Mesenchymal stem cell (in vitro differentiated cells and primary cell): ENCODE results near the gene TPSG1.
"Not testable (repeated sequence)": the region's sequence is repeated elsewhere in the genome, so short reads cannot be mapped to it uniquely, and the experiment has no call there.

Experiments
- DNase-seq: peaks from one replicate; pipeline ENCODE4 v3.0.0-alpha.2; 2013
- H2AFZ ChIP-seq: one replicate; pipeline ENCODE4 v1.6.1; 2013; ENCODE audit warnings: low read depth, mild to moderate bottlenecking, control low read depth, inconsistent platforms, low read length, moderate library complexity
- H2AK5ac ChIP-seq: 2 replicates; pipeline ENCODE4 v1.6.1; 2013; ENCODE audit warnings: low read length, moderate library complexity, mild to moderate bottlenecking, inconsistent platforms; ENCODE audit not compliant: severe bottlenecking
- H2BK120ac ChIP-seq: one replicate; pipeline ENCODE4 v1.6.1; 2013; ENCODE audit warnings: low read depth, mild to moderate bottlenecking, inconsistent platforms, low read length, moderate library complexity
- H2BK12ac ChIP-seq, 2 experiments: one replicate each; pipeline ENCODE4 v1.6.1; 2013; ENCODE audit warnings: inconsistent platforms in 2 of 2, low read length in 2 of 2, mild to moderate bottlenecking in 2 of 2, moderate library complexity in 2 of 2, control low read depth in 1 of 2
- H2BK15ac ChIP-seq: one replicate; pipeline ENCODE4 v1.6.1; 2013; ENCODE audit warnings: mild to moderate bottlenecking, low read depth, inconsistent platforms; ENCODE audit not compliant: poor library complexity, severe bottlenecking
- H2BK5ac ChIP-seq: 2 replicates; pipeline ENCODE4 v1.6.1; 2013; ENCODE audit warnings: low read depth, mild to moderate bottlenecking, low read length, control low read depth, inconsistent platforms; ENCODE audit not compliant: poor library complexity, severe bottlenecking
- H3K14ac ChIP-seq, 2 experiments: one replicate each; pipeline ENCODE4 v1.6.1; 2013; ENCODE audit warnings: inconsistent platforms in 2 of 2, low read length in 2 of 2, control low read depth in 1 of 2, mild to moderate bottlenecking in 1 of 2, moderate library complexity in 1 of 2
- H3K18ac ChIP-seq, 2 experiments: one replicate each; pipeline ENCODE4 v1.6.1; 2013; ENCODE audit warnings: inconsistent platforms in 2 of 2, low read length in 2 of 2, control low read depth in 1 of 2, low read depth in 1 of 2, mild to moderate bottlenecking in 1 of 2
- H3K23ac ChIP-seq, 2 experiments: one replicate each; pipeline ENCODE4 v1.6.1; 2013; ENCODE audit warnings: inconsistent platforms in 2 of 2, low read length in 2 of 2, mild to moderate bottlenecking in 2 of 2, moderate library complexity in 2 of 2, control low read depth in 1 of 2
- H3K27ac ChIP-seq: 2 replicates; pipeline ENCODE4 v1.5.1; 2013; ENCODE audit warnings: mild to moderate bottlenecking, moderate library complexity, low read length, control low read depth, inconsistent platforms; ENCODE audit not compliant: poor library complexity, severe bottlenecking
- H3K27me3 ChIP-seq, 2 experiments: 2 replicates each; pipeline versions ENCODE4 v1.6.1 to v1.7.0; 2013; ENCODE audit warnings: low read length in 2 of 2, mild to moderate bottlenecking in 2 of 2, moderate library complexity in 2 of 2, control low read depth in 1 of 2, inconsistent platforms in 1 of 2; ENCODE audit not compliant: control insufficient read depth in 1 of 2, insufficient read depth in 1 of 2
- H3K36me3 ChIP-seq, 2 experiments: 2 replicates each; pipeline versions ENCODE4 v1.6.1 to v1.7.0; 2013; ENCODE audit warnings: low read length in 2 of 2, control low read depth in 1 of 2, inconsistent platforms in 1 of 2, low read depth in 1 of 2, mild to moderate bottlenecking in 1 of 2; ENCODE audit not compliant: insufficient read depth in 2 of 2, control insufficient read depth in 1 of 2
- H3K4ac ChIP-seq, 2 experiments: one replicate each; pipeline ENCODE4 v1.6.1; 2013; ENCODE audit warnings: inconsistent platforms in 2 of 2, low read length in 2 of 2, mild to moderate bottlenecking in 2 of 2, moderate library complexity in 2 of 2, control low read depth in 1 of 2, low read depth in 1 of 2
- H3K4me1 ChIP-seq: 2 replicates; pipeline ENCODE4 v1.6.1; 2013; ENCODE audit warnings: low read depth, low read length, control low read depth; ENCODE audit not compliant: control insufficient read depth, insufficient read depth
- H3K4me2 ChIP-seq: 2 replicates; pipeline ENCODE4 v1.6.1; 2013; ENCODE audit warnings: low read length, mild to moderate bottlenecking, inconsistent platforms; ENCODE audit not compliant: poor library complexity, severe bottlenecking
- H3K4me3 ChIP-seq, 2 experiments: 2 replicates each; pipeline versions ENCODE4 v1.5.1 to v1.7.0; 2013; ENCODE audit warnings: low read length in 2 of 2, mild to moderate bottlenecking in 2 of 2, control low read depth in 1 of 2, low read depth in 1 of 2; ENCODE audit not compliant: insufficient read depth in 1 of 2
- H3K79me1 ChIP-seq: replicated peaks from 2 replicates; pipeline ENCODE4 v1.6.1; 2013; ENCODE audit warnings: mild to moderate bottlenecking, control low read depth, low read length, inconsistent platforms; ENCODE audit not compliant: poor library complexity, severe bottlenecking
- H3K9ac ChIP-seq: 2 replicates; pipeline ENCODE4 v1.7.0; 2013; ENCODE audit warnings: mild to moderate bottlenecking, low read length, moderate library complexity
- H3K9me3 ChIP-seq: 2 replicates; pipeline ENCODE4 v1.7.0; 2013; ENCODE audit warnings: mild to moderate bottlenecking, low read length; ENCODE audit not compliant: control insufficient read depth
- H4K8ac ChIP-seq: one replicate; pipeline ENCODE4 v1.6.1; 2013; ENCODE audit warnings: inconsistent platforms, mild to moderate bottlenecking, low read length, moderate library complexity
- H4K91ac ChIP-seq: one replicate; pipeline ENCODE4 v1.6.1; 2013; ENCODE audit warnings: mild to moderate bottlenecking, low read length, inconsistent platforms
- WGBS: methylation state at CpG from one replicate; pipeline ENCODE4 v1.1.7; 2013; ENCODE audit warnings: mixed read lengths; 5-methylcytosine and 5-hydroxymethylcytosine counted together

Gene TPSG1

GRCh38 chr16:1199347-1200013 is 25.6 kb downstream of the TPSG1 start:
- Histone ChIP-seq H4K91ac (no peak overlapping the region), H3K4ac (no peak overlapping the region), H3K23ac (no peak overlapping the region), H3K18ac (no peak overlapping the region), H2BK120ac (no peak overlapping the region), H2BK12ac (no peak overlapping the region), H2AFZ (no peak overlapping the region), H4K8ac (no peak overlapping the region), H3K9ac (no peak overlapping the region), H3K4me1 (no peaks in the 10 kb centered on the region), H2BK15ac (no peak overlapping the region), H3K79me1 (no peaks in the 10 kb centered on the region), H2BK5ac (no peak overlapping the region), H3K14ac (no peak overlapping the region), H3K4me2 (no peak overlapping the region), H3K27me3 (peaks cover 5 to 17% of the 10 kb centered on the region in 2 experiments), H2AK5ac (no peak overlapping the region), H3K27ac (no peak overlapping the region), H3K9me3 (no peaks in the 10 kb centered on the region), H3K4me3 (no peak overlapping the region), H3K36me3 (no peaks in the 10 kb centered on the region)
- 95% methylated on average over 10 of the region's 19 CpGs for WGBS
- no peak for DNase-seq

GRCh38 chr16:1198671-1199346 is 26.3 kb downstream of the TPSG1 start:
- not testable (repeated sequence) for H3K14ac ChIP-seq, H4K91ac ChIP-seq, H4K8ac ChIP-seq, H3K18ac ChIP-seq, H3K4me2 ChIP-seq, H3K9ac ChIP-seq, H3K79me1 ChIP-seq, H3K36me3 ChIP-seq, DNase-seq, H2AK5ac ChIP-seq, H2AFZ ChIP-seq, H2BK5ac ChIP-seq, H3K27ac ChIP-seq, H3K4me1 ChIP-seq, H3K9me3 ChIP-seq, H3K23ac ChIP-seq, H2BK120ac ChIP-seq, H2BK15ac ChIP-seq, H3K4me3 ChIP-seq, H2BK12ac ChIP-seq, H3K4ac ChIP-seq
- WGBS, result 91% methylated on average over 35 of the region's 44 CpGs
- H3K27me3 ChIP-seq, result peaks cover 5 to 17% of the 10 kb centered on the region in 2 experiments

- Histone ChIP-seq H2AK5ac (no peak overlapping the region), H3K27me3 (peaks cover 5 to 17% of the 10 kb centered on the region in 2 experiments), H2BK120ac (no peak overlapping the region), H2BK12ac (no peak overlapping the region), H3K27ac (no peak overlapping the region), H3K4me2 (no peak overlapping the region), H2BK5ac (no peak overlapping the region), H3K9ac (no peak overlapping the region), H3K14ac (no peak overlapping the region), H4K91ac (no peak overlapping the region), H3K23ac (no peak overlapping the region), H3K4ac (no peak overlapping the region), H4K8ac (no peak overlapping the region), H3K79me1 (no peaks in the 10 kb centered on the region), H3K4me1 (peaks cover 2% of the 10 kb centered on the region), H3K4me3 (no peak overlapping the region), H3K36me3 (no peaks in the 10 kb centered on the region), H2BK15ac (no peak overlapping the region), H2AFZ (no peak overlapping the region), H3K9me3 (no peaks in the 10 kb centered on the region), H3K18ac (no peak overlapping the region)
- DNase-seq, result no peak
- WGBS, result 88% methylated on average over 16 of the region's 18 CpGs
These were observed 26.9 kb downstream of the TPSG1 start for GRCh38 chr16:1198194-1198593.

- Histone ChIP-seq H3K18ac (no peak overlapping the region), H3K23ac (no peak overlapping the region), H2BK120ac (no peak overlapping the region), H2AK5ac (no peak overlapping the region), H3K4me3 (no peak overlapping the region), H4K91ac (no peak overlapping the region), H3K14ac (no peak overlapping the region), H3K27ac (no peak overlapping the region), H3K4ac (no peak overlapping the region), H4K8ac (no peak overlapping the region), H2AFZ (no peak overlapping the region), H3K9ac (no peak overlapping the region), H2BK15ac (no peak overlapping the region), H3K9me3 (no peaks in the 10 kb centered on the region), H2BK12ac (no peak overlapping the region), H3K4me1 (peaks cover 2% of the 10 kb centered on the region), H3K4me2 (no peak overlapping the region), H3K27me3 (peaks cover 5 to 26% of the 10 kb centered on the region in 2 experiments), H3K36me3 (no peaks in the 10 kb centered on the region), H2BK5ac (no peak overlapping the region), H3K79me1 (no peaks in the 10 kb centered on the region)
- DNase-seq, result no peak
- WGBS, result 80% methylated on average over 19 of the region's 19 CpGs
These were observed 27.7 kb downstream of the TPSG1 start for GRCh38 chr16:1197237-1197866.
